Fibroblast of skin of back (primary cell): Measurements from ENCODE around the gene CHRM1.

Experiments used
- DNase-seq: peaks from one replicate; pipeline ENCODE4 v3.0.0-alpha.2; 2013

Gene CHRM1

DNA sequence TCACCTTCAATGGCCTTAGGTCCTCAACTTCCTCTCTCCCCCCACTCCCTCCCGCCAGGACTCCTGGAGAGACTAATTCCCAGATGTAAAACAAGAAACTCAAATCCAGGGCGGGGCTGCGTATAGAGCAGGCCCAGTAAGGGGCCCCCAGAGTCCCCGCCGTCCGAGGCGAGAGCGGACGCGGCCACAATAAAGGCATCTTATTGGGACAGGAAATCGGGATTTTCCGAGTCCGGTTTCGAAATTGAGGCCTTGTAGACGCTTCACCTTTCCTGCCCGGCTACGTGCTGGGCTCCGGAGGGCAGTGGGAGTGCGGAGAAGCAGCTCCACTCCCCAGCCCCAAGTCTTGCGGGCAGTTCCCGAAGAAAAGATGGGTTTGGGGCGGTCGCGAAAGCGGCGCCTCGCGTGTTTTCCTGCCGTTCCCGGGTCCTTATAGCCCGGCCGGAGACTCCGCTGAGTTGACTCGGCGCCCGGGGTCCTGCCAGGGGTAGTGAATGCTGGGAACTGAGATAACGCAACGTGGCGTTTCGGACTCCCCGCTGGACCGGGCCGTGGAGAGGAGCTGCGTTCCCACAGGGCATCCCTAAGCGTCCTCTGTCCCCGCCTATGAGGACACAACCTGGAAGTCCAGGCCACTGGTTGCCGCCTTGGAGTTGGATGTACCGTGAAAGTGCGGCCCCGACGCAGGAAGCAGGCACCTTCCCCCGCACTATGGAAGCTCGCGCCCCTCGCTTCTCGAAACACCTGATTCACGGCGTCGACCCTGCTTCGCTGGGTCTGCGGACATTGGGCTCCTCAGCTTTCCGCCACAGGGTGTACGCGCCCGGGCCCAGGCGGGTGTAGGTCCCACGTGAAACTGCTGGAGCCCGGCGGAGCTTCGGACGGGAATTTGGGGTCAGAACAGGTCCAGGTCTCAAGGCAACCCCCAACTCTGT lies 4.8 kb upstream of the CHRM1 start:
- DNase-seq = no peak

DNA sequence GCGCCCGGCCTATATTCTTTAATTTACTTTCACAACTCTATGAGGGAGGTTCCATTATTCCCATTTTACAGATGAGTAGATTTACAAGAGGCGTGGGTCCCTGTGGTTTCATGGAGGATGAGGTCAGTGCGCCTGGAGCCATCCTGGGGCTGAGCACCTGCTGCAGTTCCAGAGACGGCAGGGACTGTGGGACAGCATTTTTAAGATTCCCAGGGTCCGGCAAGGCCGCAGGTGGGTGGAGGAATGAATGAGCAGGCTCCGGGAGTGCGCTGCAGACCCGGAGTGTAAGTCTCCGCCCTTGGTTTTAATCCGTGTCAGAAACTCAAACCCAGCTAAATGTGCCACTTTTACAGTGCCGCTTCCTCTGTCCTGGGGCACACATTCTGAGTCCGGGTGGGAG lies 4.1 kb upstream of the CHRM1 start:
- no peak for DNase-seq

DNA sequence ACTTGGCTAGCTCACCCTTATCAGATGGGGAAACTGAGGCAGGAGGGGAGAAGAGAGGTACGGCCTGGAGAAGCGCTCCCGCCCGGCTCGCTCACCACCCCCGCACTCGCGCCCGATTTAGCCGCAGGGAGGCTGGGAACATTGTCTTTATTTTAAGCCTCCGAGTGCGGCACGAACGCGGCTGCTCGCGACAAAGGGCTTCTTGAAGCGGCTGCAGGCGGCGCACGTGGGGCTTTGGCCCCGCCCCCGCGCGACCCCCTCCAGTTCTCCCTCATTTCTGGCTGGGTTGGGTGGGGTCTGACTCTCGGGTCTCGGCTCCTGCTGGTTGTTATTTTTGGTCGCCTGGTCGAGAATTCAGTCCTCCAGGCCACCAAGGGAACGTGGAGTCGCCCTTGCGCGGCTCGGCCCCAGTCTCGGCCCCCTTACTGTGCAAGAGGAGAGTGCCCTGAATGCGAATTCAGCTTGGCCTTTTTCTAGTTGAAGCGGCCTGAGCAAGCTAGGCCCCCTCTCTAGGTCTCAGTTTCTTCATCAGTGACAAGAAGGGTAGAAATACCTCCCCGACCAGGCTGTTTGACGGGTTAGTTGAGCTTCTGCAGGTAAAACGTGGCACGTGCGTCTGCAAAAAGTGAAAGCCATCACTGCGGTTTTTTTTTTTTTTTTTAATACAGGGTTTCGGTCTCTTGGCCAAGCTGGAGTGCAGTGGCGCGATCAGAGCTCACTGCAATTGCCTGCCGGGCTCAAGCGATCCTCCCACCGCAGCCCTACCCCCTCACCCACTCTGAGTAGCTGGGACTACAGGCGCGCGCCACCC lies 2.6 kb upstream of the CHRM1 start:
- no peak for DNase-seq

DNA sequence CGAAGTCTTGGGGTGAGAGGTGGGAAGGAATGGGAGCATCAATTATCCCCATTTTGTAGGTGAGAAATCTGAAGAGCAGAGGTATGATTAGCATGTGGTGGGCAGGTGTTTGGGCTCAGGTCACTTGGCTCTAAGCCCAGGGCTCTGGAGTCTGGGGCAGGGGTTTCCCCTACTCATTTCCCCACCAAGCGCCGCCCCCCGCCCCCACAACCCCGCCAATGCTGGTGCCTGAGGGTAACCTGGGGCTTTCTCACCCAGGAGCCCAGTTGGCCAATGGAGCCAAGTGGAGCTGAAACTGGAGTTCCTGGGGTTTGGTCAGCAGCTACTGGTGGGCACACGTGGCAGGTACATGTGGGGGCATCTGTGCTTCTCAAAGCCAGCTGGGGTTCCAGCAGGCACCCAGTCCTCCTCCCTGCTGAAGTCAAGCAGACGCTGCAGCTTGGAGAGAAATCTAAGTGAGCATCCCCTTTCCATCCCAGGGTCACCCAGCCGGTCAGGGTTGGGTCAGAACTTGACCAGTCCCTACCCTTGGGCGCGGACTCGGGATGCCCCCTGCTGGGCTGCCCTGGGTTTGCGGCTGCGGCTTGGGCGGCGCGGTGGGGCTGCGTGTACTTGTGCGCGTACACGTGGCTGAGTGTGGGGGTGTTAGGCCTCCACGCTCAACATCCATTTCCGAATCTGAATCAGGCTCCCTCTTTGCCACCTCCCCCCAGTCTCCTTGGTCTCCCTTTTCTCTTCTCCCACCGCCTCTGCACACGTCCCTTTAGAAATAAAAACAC lies 1.7 kb upstream of the CHRM1 start:
- DNase-seq = no peak

DNA sequence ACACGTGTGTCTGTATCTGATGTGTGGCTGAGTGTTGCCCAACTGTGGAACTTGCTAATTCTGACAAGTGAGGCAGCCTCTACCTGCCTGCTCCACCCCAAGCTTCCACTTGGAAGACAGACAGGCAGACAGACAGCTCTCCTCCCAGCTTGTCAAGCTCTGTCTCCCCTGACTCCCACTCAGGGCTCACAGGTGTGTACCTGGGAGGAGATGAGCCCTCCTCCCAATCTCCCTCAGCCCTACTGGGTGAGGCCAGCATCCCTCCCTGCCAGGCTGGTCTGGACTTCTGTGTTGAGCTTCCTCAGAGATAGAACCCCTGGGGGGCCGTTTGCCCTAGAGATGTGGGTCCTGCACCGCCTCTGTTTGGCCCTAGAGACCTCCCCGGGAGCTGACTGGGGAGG lies 1.0 kb upstream of the CHRM1 start:
- DNase-seq = no peak

DNA sequence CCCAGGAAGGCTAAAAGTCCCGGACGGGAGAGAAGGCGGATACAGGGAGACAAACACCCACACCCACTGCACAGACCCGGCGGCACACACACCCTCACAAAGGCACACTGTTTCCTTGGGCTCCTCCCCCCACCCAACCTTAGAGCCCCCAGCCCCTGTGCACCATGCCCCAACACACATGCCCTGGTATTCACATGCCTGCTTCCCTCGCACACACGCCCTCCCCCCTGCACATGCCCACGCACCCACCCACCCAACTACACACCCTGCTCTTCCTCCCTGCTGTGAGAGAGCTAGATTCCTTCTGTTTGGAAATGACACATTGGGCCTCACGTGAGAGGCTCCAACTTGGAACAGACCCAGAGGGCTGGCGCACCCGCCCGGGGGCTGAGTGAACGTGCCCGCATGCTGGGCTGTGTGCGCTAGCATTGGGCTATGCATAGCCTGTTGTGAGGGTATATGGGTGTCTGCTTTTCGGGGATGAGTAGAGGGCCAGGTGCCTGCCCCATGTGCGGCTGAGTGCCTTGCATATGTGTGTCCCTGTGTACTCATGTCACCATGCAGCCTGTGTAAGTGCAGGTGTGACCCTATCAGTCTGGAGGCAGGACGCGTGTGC lies 518 bp upstream of the CHRM1 start:
- DNase-seq = peak; percentile 51

DNA sequence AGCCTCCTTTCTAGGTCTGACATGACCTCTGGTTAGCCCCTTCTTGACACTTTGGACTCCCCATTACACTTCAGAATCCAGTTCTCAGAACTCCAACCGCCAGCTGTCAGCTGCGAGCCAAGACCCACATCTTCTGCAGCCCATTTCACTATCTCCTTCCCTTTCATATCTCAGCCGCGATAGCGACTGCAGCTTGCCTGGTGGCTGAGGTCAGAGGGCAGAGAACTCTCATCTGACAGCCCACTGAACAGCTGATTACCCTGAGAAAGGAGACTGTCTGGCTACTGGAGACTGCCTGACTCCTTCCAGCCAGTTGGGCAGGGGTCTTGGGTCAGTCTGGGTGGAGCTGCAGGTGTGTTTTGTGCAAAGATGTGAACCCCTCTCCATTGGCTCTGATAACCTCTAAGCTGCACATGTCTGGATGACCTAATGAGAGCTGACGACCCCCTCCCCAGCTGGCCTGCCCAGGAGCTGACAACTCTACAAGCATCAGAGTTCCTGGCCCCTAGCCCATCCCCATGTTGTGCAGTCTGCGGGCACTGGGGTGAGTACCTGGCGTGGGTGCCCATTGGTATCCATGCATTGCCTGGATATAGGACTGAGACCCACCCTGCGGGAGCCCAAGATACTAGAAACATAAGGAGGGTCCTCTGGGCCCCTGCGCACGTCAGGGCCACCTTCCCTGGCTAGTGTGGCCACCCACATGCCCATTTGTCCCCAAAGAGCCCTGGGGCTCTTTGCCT lies 1.1 kb downstream of the CHRM1 start:
- no peak for DNase-seq

DNA sequence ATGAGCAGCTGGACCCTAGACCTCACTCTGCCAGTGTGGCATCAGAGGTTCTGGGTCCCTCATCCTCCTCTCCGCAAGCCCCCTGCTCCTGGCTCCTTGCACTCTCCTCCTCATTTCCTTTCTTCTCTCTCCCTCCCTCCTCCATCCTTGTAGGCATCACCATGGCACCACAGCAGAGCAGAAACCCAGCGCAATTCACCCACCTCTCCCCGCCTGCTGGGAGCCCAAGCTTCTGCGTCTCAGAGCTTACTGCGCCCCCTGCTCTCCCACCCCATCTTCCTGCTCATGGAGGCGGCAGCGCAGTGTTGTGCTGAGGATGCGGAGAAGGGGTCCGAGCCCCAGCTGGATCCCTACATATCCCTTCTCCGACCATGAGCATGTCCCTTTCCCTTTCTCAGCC lies 1.7 kb downstream of the CHRM1 start:
- DNase-seq = no peak

DNA sequence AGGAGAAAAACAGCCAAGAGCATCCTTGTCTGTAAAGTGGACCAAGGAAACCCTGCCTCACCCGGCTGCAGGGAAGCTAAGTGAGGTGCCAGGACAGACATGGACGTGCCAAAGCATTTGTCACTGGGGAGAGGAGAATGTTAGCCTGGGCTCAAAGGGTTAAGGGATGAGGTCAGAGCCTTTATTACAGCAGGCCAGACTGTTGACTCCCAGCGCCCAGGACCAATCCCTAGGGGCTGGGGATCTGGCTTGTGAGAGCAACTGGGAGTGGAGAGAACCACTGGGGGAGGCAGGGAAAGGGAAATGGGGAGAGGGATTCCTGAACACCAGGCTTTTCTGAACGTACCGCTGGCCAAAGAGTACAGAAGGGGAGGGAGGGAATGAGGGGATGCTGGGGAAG lies 2.6 kb downstream of the CHRM1 start:
- peak; percentile 20 for DNase-seq

DNA sequence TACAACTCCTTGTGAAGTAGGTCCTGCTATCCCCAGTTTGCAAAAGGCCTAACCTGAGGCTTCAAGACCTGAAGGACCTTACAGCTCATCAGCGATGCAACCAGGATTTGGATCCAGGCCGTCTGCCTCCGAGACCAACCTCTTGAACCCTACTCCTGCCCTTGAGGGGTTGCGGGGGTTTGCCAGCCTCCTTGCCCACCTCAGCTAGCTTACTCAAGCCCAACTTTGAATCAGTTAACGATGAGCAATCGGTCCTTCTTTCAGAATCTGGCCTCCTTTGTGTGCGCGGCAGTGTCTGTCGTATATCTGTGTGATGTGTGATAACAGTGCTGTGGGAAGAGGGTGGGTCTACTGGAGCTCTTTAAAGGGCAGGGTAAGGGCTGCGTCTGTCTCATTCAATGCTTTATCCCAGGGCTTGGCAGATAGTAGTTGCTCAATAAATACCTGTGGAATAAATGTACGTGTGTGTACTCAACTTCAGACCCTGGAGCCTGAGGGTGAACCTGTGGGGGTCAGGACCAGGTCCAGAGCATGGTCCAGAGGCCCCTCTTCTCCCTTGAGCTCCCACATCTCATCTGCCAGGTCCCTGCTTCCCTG lies 3.2 kb downstream of the CHRM1 start:
- DNase-seq = no peak

DNA sequence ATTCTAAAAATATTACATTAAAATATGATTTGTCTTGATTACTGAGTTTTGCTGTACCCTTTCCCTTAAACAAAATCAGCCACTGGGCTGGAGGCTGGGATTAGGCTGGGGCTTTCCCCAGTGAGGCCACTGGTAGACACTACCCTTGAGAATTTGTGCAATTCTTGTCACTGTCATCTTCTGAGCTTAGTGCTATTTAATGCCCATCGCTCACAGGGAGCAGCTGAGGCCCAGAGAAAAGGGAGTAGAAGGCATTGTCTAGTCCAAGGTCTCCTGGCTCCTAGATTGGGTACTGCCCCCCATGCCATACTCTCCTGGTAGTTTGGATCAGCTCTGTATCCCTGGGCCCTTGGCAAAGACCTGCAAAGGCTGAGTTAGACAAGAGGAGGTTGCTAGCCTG lies 6.7 kb downstream of the CHRM1 start:
- DNase-seq = no peak

DNA sequence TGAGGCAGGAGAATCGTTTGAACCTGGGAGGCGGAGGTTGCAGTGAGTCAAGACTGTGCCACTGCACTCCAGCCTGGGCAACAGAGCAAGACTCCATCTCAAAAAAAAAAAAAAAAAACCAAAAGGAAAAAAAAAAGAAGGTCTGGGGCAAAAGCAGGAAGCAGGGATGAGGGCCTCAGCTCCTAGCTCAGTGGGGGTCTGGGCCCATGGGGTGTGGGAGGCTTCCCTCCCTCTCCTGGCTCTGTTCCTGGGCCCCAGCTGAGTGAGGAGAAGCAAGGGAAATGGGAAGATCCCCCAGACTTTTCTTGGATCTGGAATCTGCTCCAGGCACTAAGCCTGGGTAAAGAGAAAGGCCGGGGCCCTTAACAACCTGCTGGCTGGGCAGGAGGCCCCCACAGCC lies 8.9 kb downstream of the CHRM1 start:
- no peak for DNase-seq

DNA sequence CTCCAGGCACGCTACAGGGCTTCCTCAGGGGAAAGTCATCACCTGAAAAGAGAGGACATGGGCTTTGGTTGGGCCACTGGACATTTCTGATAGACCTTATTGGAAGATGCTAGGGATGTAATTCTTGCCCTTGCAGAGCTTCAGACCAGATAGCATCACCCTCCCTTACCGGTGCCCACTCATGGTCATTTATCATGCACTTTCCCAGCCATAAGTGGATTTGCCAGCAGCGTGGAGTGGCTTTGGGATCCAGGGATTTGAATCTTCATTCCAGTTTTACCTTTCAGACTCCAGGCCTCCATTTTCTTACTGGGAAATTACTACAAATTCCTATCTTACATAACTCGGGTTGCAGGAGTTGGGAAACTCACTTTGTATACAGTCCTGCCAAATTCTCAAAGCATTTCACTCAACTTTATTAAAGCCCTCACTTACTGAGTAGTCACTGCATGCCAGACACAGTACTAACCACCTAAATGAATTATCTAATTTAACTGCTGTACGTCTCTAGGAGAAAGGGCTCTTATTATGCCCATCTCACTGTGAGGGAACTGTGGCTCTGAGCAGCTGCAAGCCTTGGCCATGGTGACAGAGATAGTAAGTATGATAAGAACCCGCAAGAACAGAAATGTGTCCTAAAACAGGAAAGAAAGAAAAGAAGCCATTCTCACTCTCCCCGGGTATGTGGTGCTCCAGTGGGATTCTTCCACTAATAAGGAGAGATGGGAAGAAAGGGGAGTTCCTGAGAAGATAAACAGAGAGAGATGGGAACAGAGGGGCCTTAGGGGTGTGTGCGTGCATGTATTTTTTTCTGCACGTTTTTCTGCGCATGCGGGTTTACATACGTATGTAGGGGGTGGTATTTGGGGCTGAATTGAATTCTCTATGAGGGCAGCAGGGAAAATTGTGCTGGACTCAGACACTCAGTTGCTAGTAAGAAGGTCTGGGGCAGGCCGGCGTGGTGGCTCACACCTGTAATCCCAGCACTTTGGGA lies 9.7 kb downstream of the CHRM1 start:
- DNase-seq = no peak

DNA sequence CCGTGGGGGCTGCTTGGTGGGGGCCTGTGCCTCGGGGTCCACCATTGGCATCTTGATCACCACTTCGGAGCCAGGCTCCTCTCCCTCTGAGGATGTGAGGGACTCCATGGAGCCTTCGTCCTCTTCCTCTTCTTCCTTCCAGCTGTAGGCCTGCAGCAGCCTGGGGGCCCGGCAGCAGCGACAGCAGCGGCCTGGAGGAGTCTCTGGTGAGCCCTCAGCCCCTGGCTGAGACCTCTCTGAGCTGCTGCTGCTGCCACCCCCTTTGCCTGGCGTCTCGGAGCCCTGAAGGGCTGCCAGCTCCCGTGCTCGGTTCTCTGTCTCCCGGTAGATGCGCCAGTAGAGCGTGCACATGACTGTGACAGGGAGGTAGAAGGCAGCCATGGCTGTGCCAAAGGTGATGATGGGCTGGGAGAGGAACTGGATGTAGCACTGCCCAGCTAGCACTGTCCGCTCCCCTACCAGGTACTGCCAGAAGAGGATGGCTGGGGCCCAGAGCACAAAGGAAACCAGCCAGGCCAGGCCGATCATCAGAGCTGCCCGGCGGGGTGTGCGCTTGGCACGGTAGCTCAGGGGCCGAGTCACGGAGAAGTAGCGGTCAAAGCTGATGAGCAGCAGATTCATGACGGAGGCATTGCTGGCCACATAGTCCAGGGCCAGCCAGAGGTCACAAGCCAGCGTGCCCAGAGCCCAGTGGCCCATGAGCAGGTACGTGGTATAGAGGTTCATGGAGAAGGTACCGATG lies 10.9 kb downstream of the CHRM1 start:
- DNase-seq = no peak

DNA sequence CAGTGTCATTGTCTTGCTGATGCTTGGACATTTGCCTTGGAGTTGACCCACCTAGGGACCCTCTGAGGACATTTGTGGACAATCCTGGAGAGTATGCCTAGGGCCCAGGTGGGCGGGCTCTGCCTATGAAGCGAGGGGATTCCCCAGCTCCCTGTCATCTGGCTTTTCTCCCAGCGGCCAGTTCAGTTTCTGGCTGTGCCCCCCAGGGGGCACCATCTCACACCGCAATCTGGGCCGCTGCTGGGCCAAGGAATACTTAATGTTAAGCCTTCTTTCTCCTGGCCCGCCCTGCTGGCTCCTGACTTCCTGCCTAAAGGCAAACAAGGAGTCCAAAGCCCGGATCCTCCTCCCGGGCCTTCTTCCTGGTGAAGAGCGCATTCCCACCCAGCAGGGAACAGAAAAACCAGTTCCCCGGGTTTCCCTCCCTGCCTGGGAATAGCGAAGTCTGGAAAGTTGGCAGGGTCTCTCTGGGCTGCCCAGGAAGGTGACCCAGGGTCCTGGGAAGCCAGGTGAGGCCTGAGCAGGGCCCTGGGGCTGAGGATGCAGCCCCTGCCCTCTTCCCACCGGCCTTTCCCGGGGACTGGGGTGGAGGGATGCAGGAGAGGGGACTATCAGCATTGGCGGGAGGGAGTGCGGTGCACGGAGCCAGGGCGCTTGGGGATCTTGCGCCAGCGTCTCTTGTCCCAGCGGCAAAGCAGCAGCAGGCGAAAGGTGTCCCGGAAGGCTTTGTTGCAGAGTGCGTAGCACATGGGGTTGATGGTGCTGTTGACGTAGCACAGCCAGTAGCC lies 11.9 kb downstream of the CHRM1 start:
- DNase-seq = peak; percentile 73

DNA sequence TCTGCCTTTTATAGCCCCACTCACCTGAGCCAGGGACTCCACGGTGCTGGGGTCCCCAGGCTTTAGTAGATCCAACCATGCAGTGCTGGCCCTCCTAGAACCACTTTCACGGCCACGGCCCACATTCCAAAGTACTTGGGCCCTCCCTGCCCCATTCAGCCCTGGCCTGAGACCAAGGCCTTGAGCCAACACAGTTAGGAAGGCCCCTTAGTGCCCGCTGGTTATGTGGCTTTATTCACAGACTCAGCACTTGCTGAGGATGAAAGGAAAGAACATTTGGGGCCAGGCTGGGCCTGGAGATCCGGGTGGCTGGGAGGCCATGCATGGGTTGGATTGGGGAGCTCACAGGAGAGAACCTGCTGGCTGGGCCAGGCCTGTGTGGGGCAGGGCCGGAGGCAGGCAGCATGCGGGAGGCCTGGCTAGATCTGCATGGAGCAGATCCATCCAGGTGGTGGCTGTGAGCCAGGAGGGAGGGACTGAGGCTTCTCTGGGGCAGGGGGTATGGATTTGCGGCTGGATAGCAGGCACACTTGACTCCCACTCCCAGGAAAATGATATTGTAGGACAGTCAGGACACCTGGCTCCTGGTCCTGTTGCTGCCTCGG lies 12.6 kb downstream of the CHRM1 start:
- DNase-seq = no peak

DNA sequence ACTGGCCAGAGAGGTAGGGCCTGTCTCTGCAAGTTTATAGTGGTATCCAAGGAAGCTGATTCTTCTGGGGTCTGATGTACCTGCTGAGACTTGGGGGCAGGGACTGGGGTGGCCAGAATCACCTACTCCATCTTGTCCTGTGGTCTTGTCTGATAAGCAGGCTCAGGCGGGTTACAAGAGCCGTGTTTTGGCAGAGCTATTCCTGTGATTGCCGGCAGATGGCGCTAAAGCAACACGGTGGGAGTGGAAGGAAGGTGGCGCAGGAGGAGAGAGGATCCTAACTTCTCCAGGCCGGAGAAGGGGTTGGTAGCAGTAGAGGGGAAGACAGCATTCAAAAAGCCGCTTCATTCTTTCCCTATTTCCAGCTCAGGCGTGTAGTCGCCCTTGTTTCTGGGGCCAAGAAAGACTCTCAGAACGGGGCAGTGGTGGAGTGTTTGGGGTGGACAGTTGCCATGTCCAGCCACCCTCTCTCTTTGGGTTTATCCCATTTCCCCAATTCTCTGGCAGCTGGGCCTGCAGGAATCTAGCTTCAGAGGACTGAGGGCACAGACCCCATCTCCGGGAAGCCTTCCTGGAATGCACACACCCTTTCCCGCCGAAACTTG lies 15.1 kb downstream of the CHRM1 start:
- DNase-seq = peak; percentile 71

DNA sequence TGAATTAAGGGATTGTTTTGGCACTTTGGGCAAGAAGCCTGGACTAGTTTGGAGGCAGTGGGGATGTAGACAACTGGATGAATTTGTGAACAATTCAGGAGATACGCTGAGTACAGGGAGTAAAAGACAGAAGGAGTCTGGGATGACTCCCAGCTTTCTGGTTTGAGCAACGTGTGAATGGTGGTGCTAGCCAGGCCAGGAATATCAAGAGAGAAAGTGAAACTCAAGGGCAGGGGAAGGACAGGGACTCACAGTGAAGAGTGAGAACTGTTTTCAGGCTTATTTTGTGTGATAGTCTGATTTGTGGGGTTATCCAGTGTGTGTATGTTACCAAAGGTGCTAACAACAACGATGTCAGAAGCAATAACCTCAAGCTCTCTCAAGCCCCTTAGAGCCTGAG lies 15.9 kb downstream of the CHRM1 start:
- DNase-seq = no peak
